H9 (cell line): ENCODE results near the gene TCEAL8. TPM values are rescaled to one million over a fixed set of nuclear protein-coding genes. Genes with fewer than 3 reads are reported as not detected.

Experiments used
- DNase-seq: peaks from one replicate; pipeline ENCODE4 v3.0.0-alpha.2; 2017
- H2AFZ ChIP-seq: one replicate; pipeline ENCODE4 v1.6.1; 2013; ENCODE audit warnings: mild to moderate bottlenecking, low read length, control low read depth, moderate library complexity
- H2AK5ac ChIP-seq: 2 replicates; pipeline ENCODE4 v1.6.1; 2013; ENCODE audit warnings: low read length, control low read depth, mixed read lengths; ENCODE audit not compliant: insufficient read length
- H2BK120ac ChIP-seq: one replicate; pipeline ENCODE4 v1.6.1; 2013; ENCODE audit warnings: low read depth, mild to moderate bottlenecking, low read length, control low read depth, inconsistent platforms; ENCODE audit not compliant: poor library complexity, severe bottlenecking
- H2BK12ac ChIP-seq: 2 replicates; pipeline ENCODE4 v1.6.1; 2013; ENCODE audit warnings: low read length, control low read depth, mixed read lengths, low read depth; ENCODE audit not compliant: insufficient read length
- H2BK15ac ChIP-seq: 2 replicates; pipeline ENCODE4 v1.6.1; 2013; ENCODE audit warnings: low read depth, low read length, control low read depth
- H2BK20ac ChIP-seq: one replicate; pipeline ENCODE4 v1.6.1; 2013; ENCODE audit warnings: low read depth, mild to moderate bottlenecking, low read length, control low read depth, inconsistent platforms; ENCODE audit not compliant: poor library complexity, severe bottlenecking
- H2BK5ac ChIP-seq: 2 replicates; pipeline ENCODE4 v1.6.1; 2013; ENCODE audit warnings: low read length, control low read depth, mixed read lengths; ENCODE audit not compliant: insufficient read length
- H3K14ac ChIP-seq: 2 replicates; pipeline ENCODE4 v1.6.1; 2013; ENCODE audit warnings: low read length, control low read depth; ENCODE audit not compliant: insufficient read depth
- H3K18ac ChIP-seq: 2 replicates; pipeline ENCODE4 v1.6.1; 2013; ENCODE audit warnings: low read depth, mild to moderate bottlenecking, mixed read lengths, low read length, control low read depth; ENCODE audit not compliant: insufficient read length
- H3K23ac ChIP-seq: 2 replicates; pipeline ENCODE4 v1.6.1; 2013; ENCODE audit warnings: low read length, control low read depth, mixed read lengths, low read depth; ENCODE audit not compliant: insufficient read length
- H3K23me2 ChIP-seq: 2 replicates; pipeline ENCODE4 v1.6.1; 2013; ENCODE audit warnings: low read depth, mild to moderate bottlenecking, mixed read lengths, low read length, control low read depth; ENCODE audit not compliant: insufficient read length, poor library complexity, severe bottlenecking
- H3K27ac ChIP-seq: 2 replicates; pipeline ENCODE4 v1.5.1; 2013; ENCODE audit warnings: low read length, control low read depth, mixed read lengths, low read depth; ENCODE audit not compliant: insufficient read length
- H3K27me3 ChIP-seq: 2 replicates; pipeline ENCODE4 v1.6.1; 2013; ENCODE audit warnings: low read length, control low read depth, inconsistent platforms; ENCODE audit not compliant: insufficient read depth
- H3K4ac ChIP-seq: 2 replicates; pipeline ENCODE4 v1.6.1; 2013; ENCODE audit warnings: low read depth, mild to moderate bottlenecking, control low read depth, inconsistent platforms, low read length, moderate library complexity
- H3K4me1 ChIP-seq: 2 replicates; pipeline ENCODE4 v1.6.1; 2013; ENCODE audit warnings: low read length, control low read depth, inconsistent platforms; ENCODE audit not compliant: insufficient read depth
- H3K4me2 ChIP-seq: 2 replicates; pipeline ENCODE4 v1.6.1; 2013; ENCODE audit warnings: low read length, control low read depth, mixed read lengths; ENCODE audit not compliant: insufficient read length, insufficient read depth
- H3K56ac ChIP-seq: 2 replicates; pipeline ENCODE4 v1.6.1; 2013; ENCODE audit warnings: low read depth, mild to moderate bottlenecking, mixed read lengths, low read length, control low read depth; ENCODE audit not compliant: insufficient read length
- H3K79me1 ChIP-seq: 2 replicates; pipeline ENCODE4 v1.6.1; 2013; ENCODE audit warnings: low read depth, mild to moderate bottlenecking, moderate library complexity, low read length, control low read depth, inconsistent platforms; ENCODE audit not compliant: insufficient read depth, poor library complexity, severe bottlenecking
- H3K79me2 ChIP-seq: 2 replicates; pipeline ENCODE4 v1.6.1; 2013; ENCODE audit warnings: low read length, control low read depth, inconsistent platforms; ENCODE audit not compliant: insufficient read depth
- H3K9ac ChIP-seq: 2 replicates; pipeline ENCODE4 v1.6.1; 2013; ENCODE audit warnings: low read length, control low read depth, mixed read lengths; ENCODE audit not compliant: insufficient read length; ENCODE audit errors: extremely low read depth
- H3K9me3 ChIP-seq: one replicate; pipeline ENCODE4 v1.6.1; 2013; ENCODE audit warnings: low read depth, low read length, inconsistent platforms; ENCODE audit not compliant: control insufficient read depth
- H3T11ph ChIP-seq: one replicate; pipeline ENCODE4 v1.6.1; 2013; ENCODE audit warnings: mild to moderate bottlenecking, low read length, control low read depth, inconsistent platforms
- H4K20me1 ChIP-seq: one replicate; pipeline ENCODE4 v1.6.1; 2013; ENCODE audit not compliant: control insufficient read depth, insufficient read length, insufficient read depth
- H4K5ac ChIP-seq: 2 replicates; pipeline ENCODE4 v1.6.1; 2013; ENCODE audit warnings: low read depth, mild to moderate bottlenecking, mixed read lengths, low read length, control low read depth; ENCODE audit not compliant: insufficient read length
- H4K8ac ChIP-seq: replicated peaks from 2 replicates; pipeline ENCODE4 v1.6.1; 2013; ENCODE audit warnings: low read length, control low read depth, mixed read lengths, low read depth; ENCODE audit not compliant: insufficient read length
- H4K91ac ChIP-seq: 2 replicates; pipeline ENCODE4 v1.6.1; 2013; ENCODE audit warnings: low read depth, mild to moderate bottlenecking, moderate library complexity, mixed read lengths, low read length, control low read depth; ENCODE audit not compliant: insufficient read length
- H3K27ac Mint-ChIP-seq, 3 experiments: 2 replicates in 2 of 3; 3 replicates in 1 of 3; pipeline ENCODE4 v1.8.0; 2020 to 2021; ENCODE audit warnings: mixed read lengths in 3 of 3, mild to moderate bottlenecking in 1 of 3, moderate library complexity in 1 of 3
- H3K27me3 Mint-ChIP-seq: 2 replicates; pipeline ENCODE4 v1.8.0; 2021; ENCODE audit warnings: low read depth, mild to moderate bottlenecking, moderate library complexity, mixed read lengths
- H3K36me3 Mint-ChIP-seq, 3 experiments: 2 replicates in 2 of 3; 3 replicates in 1 of 3; pipeline ENCODE4 v1.8.0; 2020 to 2021; ENCODE audit warnings: low read depth in 3 of 3, mixed read lengths in 3 of 3; ENCODE audit not compliant: insufficient read depth in 1 of 3
- H3K4me1 Mint-ChIP-seq, 2 experiments: 2 replicates each; pipeline ENCODE4 v1.8.0; 2020; ENCODE audit warnings: mixed read lengths in 2 of 2
- H3K4me3 Mint-ChIP-seq, 2 experiments: 2 replicates in 1 of 2; 3 replicates in 1 of 2; pipeline ENCODE4 v1.8.0; 2020 to 2021; ENCODE audit warnings: mild to moderate bottlenecking in 2 of 2, mixed read lengths in 2 of 2, moderate library complexity in 1 of 2
- H3K9me3 Mint-ChIP-seq, 2 experiments: 2 replicates in 1 of 2; 3 replicates in 1 of 2; pipeline ENCODE4 v1.8.0; 2020; ENCODE audit warnings: mild to moderate bottlenecking in 2 of 2, mixed read lengths in 2 of 2, moderate library complexity in 1 of 2
- CTCF ChIP-seq: fragments of 200-600 bp; sonication (generic); conservative IDR thresholded peaks from 3 replicates; pipeline ENCODE4 v1.8.0; 2021; ENCODE audit warnings: antibody characterized with exemption, mild to moderate bottlenecking
- total RNA-seq: library from RNA; stranded (reverse); gene quantifications from 2 replicates; pipeline ENCODE4 v1.2.1, GENCODE V29; 2021

TCEAL8 gene
- total RNA-seq, 1 experiment from 2014 or later, result 78.1 TPM

GRCh38 chrX:103248553-103248952 is 6.4 kb downstream of the TCEAL8 start:
- H3K23me2 ChIP-seq, result peaks cover under 1% of the 10 kb centered on the region
- H3K79me1 ChIP-seq, result no peaks in the 10 kb centered on the region
- H2BK15ac ChIP-seq, result no peak overlapping the region
- H4K5ac ChIP-seq, result no peak overlapping the region
- H3T11ph ChIP-seq, result no peak overlapping the region
- no peak overlapping the region for H3K23ac ChIP-seq
- H3K27ac ChIP-seq, result no peak overlapping the region
- H3K56ac ChIP-seq, result no peak overlapping the region
- no peak overlapping the region for H3K4me2 ChIP-seq
- no peak overlapping the region for H2AFZ ChIP-seq
- Mint-ChIP-seq H3K27ac (no peak overlapping the region), H3K9me3 (peaks cover 2 to 39% of the 10 kb centered on the region in 2 experiments; a peak in 4 of 5 replicates), H3K36me3 (peaks cover 12 to 17% (median 14%) of the 10 kb centered on the region in 3 experiments), H3K4me1 (peaks cover 3 to 16% of the 10 kb centered on the region in 2 experiments; a peak in 3 of 4 replicates), H3K4me3 (no peak overlapping the region), H3K27me3 (no peaks in the 10 kb centered on the region)
- no peak overlapping the region for H2BK5ac ChIP-seq
- H3K18ac ChIP-seq, result no peak overlapping the region
- H3K9me3 ChIP-seq, result no peaks in the 10 kb centered on the region
- H2AK5ac ChIP-seq, result no peak overlapping the region
- no peak overlapping the region for H4K91ac ChIP-seq
- H4K8ac ChIP-seq, result no peak overlapping the region
- H4K20me1 ChIP-seq, result no peaks in the 10 kb centered on the region
- no peak overlapping the region for H3K14ac ChIP-seq
- peak; percentile 50 for TF ChIP-seq CTCF
- H2BK120ac ChIP-seq, result no peak overlapping the region
- no peak overlapping the region for H2BK12ac ChIP-seq
- H3K4me1 ChIP-seq, result 0 out of 2 replicates have a peak, but pooled peaks cover 2% of the 10 kb centered on the region
- no peak overlapping the region for H2BK20ac ChIP-seq
- no peaks in the 10 kb centered on the region for H3K79me2 ChIP-seq
- H3K4ac ChIP-seq, result no peak overlapping the region
- H3K9ac ChIP-seq, result no peak overlapping the region
- no peaks in the 10 kb centered on the region for H3K27me3 ChIP-seq
- DNase-seq, result no peak
